A549 treated with DMSO at 1 μM for 4 hours (cell line): Measurements from ENCODE around the gene UBA7. TPM values are rescaled to one million over a fixed set of nuclear protein-coding genes. Genes with fewer than 3 reads are reported as not detected.

Experiments used
- total RNA-seq: library from RNA; stranded (reverse); fragments of 200-300 nt; extraction: Qiagen RNA extraction; gene quantifications from 5 replicates; pipeline ENCODE4 v1.2.3, GENCODE V29; 2022; ENCODE audit warnings: low read depth

Gene UBA7, protein sequence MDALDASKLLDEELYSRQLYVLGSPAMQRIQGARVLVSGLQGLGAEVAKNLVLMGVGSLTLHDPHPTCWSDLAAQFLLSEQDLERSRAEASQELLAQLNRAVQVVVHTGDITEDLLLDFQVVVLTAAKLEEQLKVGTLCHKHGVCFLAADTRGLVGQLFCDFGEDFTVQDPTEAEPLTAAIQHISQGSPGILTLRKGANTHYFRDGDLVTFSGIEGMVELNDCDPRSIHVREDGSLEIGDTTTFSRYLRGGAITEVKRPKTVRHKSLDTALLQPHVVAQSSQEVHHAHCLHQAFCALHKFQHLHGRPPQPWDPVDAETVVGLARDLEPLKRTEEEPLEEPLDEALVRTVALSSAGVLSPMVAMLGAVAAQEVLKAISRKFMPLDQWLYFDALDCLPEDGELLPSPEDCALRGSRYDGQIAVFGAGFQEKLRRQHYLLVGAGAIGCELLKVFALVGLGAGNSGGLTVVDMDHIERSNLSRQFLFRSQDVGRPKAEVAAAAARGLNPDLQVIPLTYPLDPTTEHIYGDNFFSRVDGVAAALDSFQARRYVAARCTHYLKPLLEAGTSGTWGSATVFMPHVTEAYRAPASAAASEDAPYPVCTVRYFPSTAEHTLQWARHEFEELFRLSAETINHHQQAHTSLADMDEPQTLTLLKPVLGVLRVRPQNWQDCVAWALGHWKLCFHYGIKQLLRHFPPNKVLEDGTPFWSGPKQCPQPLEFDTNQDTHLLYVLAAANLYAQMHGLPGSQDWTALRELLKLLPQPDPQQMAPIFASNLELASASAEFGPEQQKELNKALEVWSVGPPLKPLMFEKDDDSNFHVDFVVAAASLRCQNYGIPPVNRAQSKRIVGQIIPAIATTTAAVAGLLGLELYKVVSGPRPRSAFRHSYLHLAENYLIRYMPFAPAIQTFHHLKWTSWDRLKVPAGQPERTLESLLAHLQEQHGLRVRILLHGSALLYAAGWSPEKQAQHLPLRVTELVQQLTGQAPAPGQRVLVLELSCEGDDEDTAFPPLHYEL
- 0.45 to 0.74 TPM (median 0.48 TPM) in 5 replicates for total RNA-seq

DNA sequence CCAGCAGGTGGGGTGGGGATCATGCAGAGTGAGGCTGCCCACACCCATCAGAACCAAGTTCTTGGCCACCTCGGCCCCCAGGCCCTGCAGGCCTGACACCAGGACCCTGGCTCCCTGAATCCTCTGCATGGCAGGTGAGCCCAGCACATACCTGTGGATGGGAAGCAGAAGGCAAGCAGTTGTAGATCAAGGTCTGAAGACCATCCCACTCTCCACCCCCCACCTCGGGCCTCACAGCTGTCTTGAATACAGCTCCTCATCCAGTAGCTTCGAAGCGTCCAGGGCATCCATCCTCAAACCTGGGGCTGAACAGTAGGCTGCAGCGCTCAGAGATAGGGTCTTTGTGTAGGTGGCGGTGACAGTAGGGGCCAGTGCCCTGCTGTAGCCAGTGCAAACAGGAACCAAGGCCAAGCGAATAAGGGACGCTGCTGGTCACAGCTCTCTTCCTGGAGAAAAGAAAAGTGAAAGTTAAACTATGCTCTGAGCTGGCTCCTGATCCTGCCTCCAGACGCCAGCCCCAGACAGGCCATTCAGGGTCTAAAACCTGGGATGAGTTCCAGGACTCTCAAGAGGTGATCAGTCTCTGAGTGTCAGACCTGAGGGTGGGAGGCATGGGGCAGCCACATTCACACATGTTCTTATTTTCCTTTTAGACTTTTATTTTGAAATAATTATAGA lies at the start of gene UBA7:
Gene UBA7, minus strand, starts transcription at position 457 of the 678 bp plus-strand sequence. Its CDS starts 166 bp downstream, at position 291.

DNA sequence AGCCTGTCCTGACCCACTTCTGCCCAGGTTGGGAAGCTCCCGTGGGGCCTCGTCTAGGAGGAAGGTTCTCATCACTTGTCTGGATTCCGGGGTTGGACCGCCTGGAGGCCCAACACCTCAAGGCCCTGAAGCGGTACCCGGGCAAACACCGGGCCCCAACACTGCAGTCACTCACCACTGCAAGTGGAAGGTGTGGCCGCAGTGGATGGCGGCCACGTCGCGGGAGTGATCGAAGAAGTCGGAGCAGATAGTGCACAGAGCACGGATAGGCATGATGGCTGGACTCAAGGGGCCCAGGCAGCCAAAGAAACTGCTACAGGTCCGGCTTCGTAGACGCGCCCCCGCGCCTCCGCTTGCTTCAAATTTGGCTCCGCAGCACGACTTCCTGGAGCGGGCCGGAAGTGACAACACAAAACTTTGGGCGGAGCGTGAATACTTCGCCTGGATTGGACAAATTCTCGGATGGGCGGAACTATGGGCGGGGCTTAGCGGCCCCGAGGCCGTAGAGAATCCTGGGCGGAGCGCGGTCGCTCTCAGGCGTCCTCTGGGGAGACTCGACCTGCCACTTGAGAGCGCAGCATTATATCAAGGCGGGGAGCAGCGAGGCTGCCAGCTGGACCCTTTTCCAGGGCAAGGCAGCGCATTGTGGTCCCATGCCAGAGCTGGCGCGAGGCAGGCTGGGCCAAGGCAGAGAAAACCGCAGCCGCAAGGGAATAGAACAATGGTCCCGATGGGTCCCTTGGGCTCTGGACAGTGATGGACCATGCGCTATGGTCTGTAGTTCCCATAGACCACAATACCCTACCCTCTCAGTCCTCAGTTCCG lies 42.6 kb upstream of the UBA7 start, which contains the start of gene TRAIP:
Gene TRAIP, minus strand, starts transcription at position 384 of the 825 bp plus-strand sequence. Its CDS starts 111 bp downstream, at position 273.

DNA sequence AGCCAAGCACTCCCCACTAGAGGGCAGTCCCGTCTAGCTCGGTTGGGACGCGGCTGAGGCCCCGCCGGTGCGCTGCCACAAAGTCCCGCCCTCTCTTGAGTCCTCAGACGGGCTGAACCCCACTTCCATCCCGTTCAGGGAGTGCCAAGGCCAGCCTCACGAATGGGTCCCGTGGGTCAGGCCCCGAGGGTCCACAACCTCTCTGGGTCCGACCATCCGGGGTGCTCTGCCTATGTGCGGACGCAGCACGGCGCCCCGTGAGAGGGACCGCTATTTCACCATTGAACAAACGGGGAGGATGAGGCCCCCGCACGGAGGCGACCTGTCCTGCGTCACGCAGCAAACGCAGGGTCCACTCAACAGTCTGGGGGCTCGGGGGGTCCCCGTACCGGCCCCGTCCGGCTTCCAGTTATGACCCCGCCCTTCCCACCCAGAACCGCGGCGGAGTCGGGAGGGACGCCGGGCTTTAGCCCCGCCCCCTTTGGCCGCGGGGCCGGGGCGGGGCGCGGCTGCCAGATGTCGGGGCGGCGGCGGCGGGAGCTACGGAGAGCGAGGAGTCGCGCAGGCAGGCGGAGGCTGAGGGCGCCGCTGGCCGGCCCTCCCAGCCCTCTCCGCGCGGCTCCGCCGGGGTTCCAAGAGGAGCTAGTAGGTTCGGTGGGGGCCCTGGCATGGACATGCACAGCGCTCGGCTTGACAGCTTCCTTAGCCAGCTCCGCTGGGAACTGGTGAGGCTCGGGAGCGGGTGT lies 10.9 kb downstream of the UBA7 start, which contains the start of gene INKA1:
Gene INKA1, plus strand, starts transcription at position 543 of the 746 bp plus-strand sequence. Its CDS starts 132 bp downstream, at position 675.

DNA sequence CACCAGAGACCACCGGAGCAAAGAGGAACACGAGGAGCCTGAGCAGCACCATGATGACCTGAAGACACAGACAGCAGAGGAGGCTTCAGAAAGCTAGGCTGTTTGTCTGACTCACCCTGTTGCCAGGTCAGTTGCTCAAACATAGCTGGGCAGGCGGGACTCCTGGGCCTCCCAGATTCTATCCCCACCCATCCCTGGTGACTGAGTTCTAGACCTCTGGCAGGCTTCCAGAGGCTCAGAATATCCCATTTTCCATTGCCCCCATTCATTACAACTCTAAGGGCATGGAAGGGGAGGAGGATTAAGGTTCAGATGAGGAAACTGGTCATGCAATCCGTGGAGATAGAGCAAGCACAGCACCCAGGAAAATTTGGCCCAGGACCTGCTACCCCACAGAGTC lies 14.0 kb downstream of the UBA7 start, which contains the start of gene CDHR4:
Gene CDHR4, minus strand, starts transcription at position 113 of the 400 bp plus-strand sequence. Its CDS starts 61 bp downstream, at position 52.

DNA sequence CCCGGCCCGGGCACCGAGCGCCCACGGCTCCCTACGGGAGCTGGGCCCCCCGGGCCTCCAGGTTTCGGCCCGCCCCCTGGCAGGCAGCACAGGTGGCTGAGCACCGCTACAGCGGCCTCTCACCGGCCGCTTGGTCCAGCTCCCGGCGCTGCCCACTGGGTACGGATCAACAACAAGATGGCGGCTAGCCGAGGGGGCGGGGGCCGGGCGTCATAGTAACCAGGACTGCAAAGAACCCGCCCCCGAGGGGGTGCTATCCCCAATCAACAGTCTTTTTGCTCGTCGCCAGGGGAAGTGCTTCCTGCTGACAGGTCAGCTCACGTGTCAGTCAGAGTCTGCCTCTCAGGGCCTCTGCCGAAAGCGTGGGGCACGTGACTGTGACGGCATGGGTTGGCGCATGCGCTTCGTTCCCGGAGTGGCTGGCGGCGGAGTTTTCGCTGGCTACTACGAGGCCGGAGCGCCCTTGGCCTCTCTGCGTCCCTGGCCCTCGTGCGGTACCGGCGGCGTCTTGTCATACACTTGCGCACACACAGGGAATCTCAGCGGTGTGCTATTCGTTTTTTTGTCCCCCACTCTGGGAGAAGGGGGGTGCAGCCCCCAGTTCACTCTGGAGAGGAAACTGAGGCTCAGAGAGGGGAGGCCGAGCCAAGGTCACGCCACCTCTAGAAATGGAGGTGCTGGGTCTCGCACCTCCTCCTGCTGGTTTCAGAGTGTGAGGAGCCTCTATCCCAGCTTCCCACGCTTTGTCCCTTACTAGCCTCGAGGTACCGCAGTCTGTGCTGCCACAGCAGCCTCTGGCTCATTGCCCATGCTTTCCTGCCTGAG lies 27.2 kb downstream of the UBA7 start, which contains the start of gene IP6K1:
Gene IP6K1, minus strand, starts transcription at position 186 of the 825 bp plus-strand sequence. CDS start 38,502 bp downstream, outside the sequence.

Other genes with a start within 250 kb of the UBA7 start
- gene APEH, start 139.6 kb downstream of the UBA7 start, total RNA-seq, result 60.6 to 69.3 TPM (median 65.2 TPM) in 5 replicates
- gene MST1, start 124.5 kb downstream of the UBA7 start, total RNA-seq, result 1.1 to 1.8 TPM (median 1.5 TPM) in 5 replicates
- 10.6 to 16.2 TPM (median 15.8 TPM) in 5 replicates for gene RNF123, start 124.4 kb downstream of the UBA7 start, total RNA-seq
- gene AMIGO3, start 94.3 kb downstream of the UBA7 start, total RNA-seq, result 0.48 to 0.91 TPM (median 0.61 TPM) in 5 replicates
- 15.0 to 21.3 TPM (median 19.4 TPM) in 5 replicates for gene GMPPB, start 90.0 kb downstream of the UBA7 start, total RNA-seq
- gene IP6K1, start 27.4 kb downstream of the UBA7 start, total RNA-seq, result 20.6 to 23.6 TPM (median 21.8 TPM) in 5 replicates
- gene CDHR4, start 14.1 kb downstream of the UBA7 start, total RNA-seq, result 0.15 to 0.46 TPM (median 0.30 TPM) in 5 replicates
- gene INKA1, start 10.7 kb downstream of the UBA7 start, total RNA-seq, result 1.6 to 1.7 TPM (median 1.6 TPM) in 5 replicates
- gene TRAIP, start 42.6 kb upstream of the UBA7 start, total RNA-seq, result 11.9 to 15.0 TPM (median 13.9 TPM) in 5 replicates
- 0.27 to 0.85 TPM (median 0.45 TPM) in 5 replicates for gene CAMKV, start 56.0 kb upstream of the UBA7 start, total RNA-seq
- gene MST1R, start 89.9 kb upstream of the UBA7 start, total RNA-seq, result 7.2 to 8.6 TPM (median 8.2 TPM) in 5 replicates
- 5.8 to 9.8 TPM (median 8.4 TPM) in 5 replicates for gene MON1A, start 115.9 kb upstream of the UBA7 start, total RNA-seq
- gene RBM6, start 126.2 kb upstream of the UBA7 start, total RNA-seq, result 23.7 to 27.8 TPM (median 27.3 TPM) in 5 replicates